Stomach (tissue), 4 donors: Measurements from ENCODE around the gene NBDY.

Source experiments
- CTCF ChIP-seq, 7 experiments: fragments of 450-650 bp in 4 of 7; fragments of 200-600 bp in 3 of 7; sonication (generic) in 3 of 7; IDR thresholded peaks; one replicate each; pipeline ENCODE4 v1.5.1; 2016 to 2019; ENCODE audit warnings: antibody characterized with exemption in 7 of 7, control low read depth in 2 of 7, mild to moderate bottlenecking in 1 of 7
- EP300 ChIP-seq: sonication (generic); formaldehyde crosslinking; IDR thresholded peaks from one replicate; pipeline ENCODE4 v1.6.1; 2017; ENCODE audit warnings: antibody characterized with exemption
- POLR2A ChIP-seq, 4 donors: fragments of 450-650 bp; IDR thresholded peaks; one replicate each; pipeline ENCODE4 v1.6.1; 2016; ENCODE audit warnings: antibody characterized with exemption in 4 of 4, control low read depth in 2 of 4, mild to moderate bottlenecking in 1 of 4, moderate library complexity in 1 of 4
- POLR2AphosphoS5 ChIP-seq, 3 donors: sonication (generic); formaldehyde crosslinking; IDR thresholded peaks; one replicate each; pipeline ENCODE4 v1.6.1; 2016; ENCODE audit warnings: antibody characterized with exemption in 3 of 3

- TF ChIP-seq POLR2A (IDR thresholded peaks at IDR 0.05) (no peak), CTCF (IDR thresholded peaks at IDR 0.05) (no peak), POLR2AphosphoS5 (IDR thresholded peaks at IDR 0.05) (no peak), EP300 (no peak)
Observed at GRCh38 chrX:56812515-56813105, 83.6 kb downstream of the NBDY start.
